GM23338 (cell line): Measurements from ENCODE around the gene PDE3A. TPM values are rescaled to one million over a fixed set of nuclear protein-coding genes. Genes with fewer than 3 reads are reported as not detected.

Source experiments
- ATAC-seq: fragments of 200-7000 bp; cut with Tn5 transposase; 3 replicates; pipeline ENCODE4 v1.9.1; 2020
- DNase-seq: peaks from one replicate; pipeline ENCODE4 v3.0.0-alpha.2; 2015; ENCODE audit warnings: low spot score
- H2AFZ ChIP-seq: fragments of 200-600 bp; sonication (generic); 2 replicates; pipeline ENCODE4 v1.8.0; 2016; ENCODE audit warnings: antibody characterized with exemption, mild to moderate bottlenecking, moderate library complexity
- H3F3A ChIP-seq: fragments of 200-600 bp; sonication (generic); replicated peaks from 2 replicates; pipeline ENCODE4 v1.8.0; 2017; ENCODE audit warnings: antibody characterized with exemption, mixed run types, low read depth
- H3K27ac ChIP-seq: fragments of 200-600 bp; sonication (generic); 2 replicates; pipeline ENCODE4 v1.6.1; 2016; ENCODE audit warnings: low read depth
- H3K27me3 ChIP-seq: fragments of 200-600 bp; sonication (generic); 2 replicates; pipeline ENCODE4 v1.8.0; 2016; ENCODE audit warnings: mild to moderate bottlenecking, mixed run types, moderate library complexity; ENCODE audit not compliant: insufficient read depth
- H3K36me3 ChIP-seq: fragments of 200-600 bp; sonication (generic); 2 replicates; pipeline ENCODE4 v1.8.0; 2016; ENCODE audit warnings: mild to moderate bottlenecking; ENCODE audit not compliant: insufficient read depth
- H3K4me1 ChIP-seq: fragments of 200-600 bp; sonication (generic); 2 replicates; pipeline ENCODE4 v1.8.0; 2016; ENCODE audit warnings: mild to moderate bottlenecking, moderate library complexity; ENCODE audit not compliant: insufficient read depth
- H3K4me2 ChIP-seq: fragments of 200-600 bp; sonication (generic); 2 replicates; pipeline ENCODE4 v1.7.1; 2017; ENCODE audit warnings: mixed run types
- H3K4me3 ChIP-seq: fragments of 200-600 bp; sonication (generic); 2 replicates; pipeline ENCODE4 v1.6.1; 2016; ENCODE audit warnings: mixed run types
- H3K79me2 ChIP-seq: fragments of 200-600 bp; sonication (generic); replicated peaks from 2 replicates; pipeline ENCODE4 v1.8.0; 2017; ENCODE audit warnings: mild to moderate bottlenecking; ENCODE audit not compliant: insufficient read depth
- H3K9me2 ChIP-seq: fragments of 200-600 bp; sonication (generic); 2 replicates; pipeline ENCODE4 v1.8.0; 2017; ENCODE audit not compliant: insufficient read depth
- H4K20me1 ChIP-seq: fragments of 200-600 bp; sonication (generic); replicated peaks from 2 replicates; pipeline ENCODE4 v1.8.0; 2017; ENCODE audit warnings: mild to moderate bottlenecking; ENCODE audit not compliant: insufficient read depth
- H3K27ac Mint-ChIP-seq: 2 replicates; pipeline ENCODE4 v1.8.0; 2020; ENCODE audit warnings: inconsistent platforms, mild to moderate bottlenecking, moderate library complexity, mixed read lengths
- H3K27me3 Mint-ChIP-seq: 3 replicates; pipeline ENCODE4 v1.8.0; 2022; ENCODE audit warnings: low read depth, mild to moderate bottlenecking, moderate library complexity, mixed read lengths, inconsistent platforms; ENCODE audit not compliant: insufficient read depth, poor library complexity
- H3K36me3 Mint-ChIP-seq: 3 replicates; pipeline ENCODE4 v1.8.0; 2021; ENCODE audit warnings: low read depth, mild to moderate bottlenecking, inconsistent platforms, moderate library complexity, mixed read lengths
- H3K4me1 Mint-ChIP-seq: 3 replicates; pipeline ENCODE4 v1.8.0; 2020; ENCODE audit warnings: mild to moderate bottlenecking, inconsistent platforms, mixed read lengths
- H3K4me3 Mint-ChIP-seq: 3 replicates; pipeline ENCODE4 v1.8.0; 2021; ENCODE audit warnings: moderate library complexity, mild to moderate bottlenecking, inconsistent platforms, mixed read lengths
- H3K9me3 Mint-ChIP-seq: 3 replicates; pipeline ENCODE4 v1.8.0; 2020; ENCODE audit warnings: moderate library complexity, mild to moderate bottlenecking, inconsistent platforms, mixed read lengths
- CREB1 ChIP-seq: fragments of 250-450 bp; sonication (Bioruptor Pico); IDR thresholded peaks from 2 replicates; pipeline ENCODE4 v1.5.0; 2020; ENCODE audit warnings: low read depth, mild to moderate bottlenecking, moderate library complexity
- ETS1 ChIP-seq: IDR thresholded peaks from 2 replicates; pipeline ENCODE4 v1.6.1; 2016; ENCODE audit warnings: antibody characterized with exemption
- EZH2 ChIP-seq: fragments of 200-600 bp; sonication (generic); IDR thresholded peaks from one replicate; pipeline ENCODE4 v1.8.0; 2017; ENCODE audit warnings: antibody characterized with exemption, mild to moderate bottlenecking, low read depth; ENCODE audit not compliant: unreplicated experiment
- JUNB ChIP-seq: IDR thresholded peaks from one replicate; pipeline ENCODE4 v1.6.1; 2016; ENCODE audit warnings: antibody characterized with exemption; ENCODE audit not compliant: unreplicated experiment
- NANOG ChIP-seq: IDR thresholded peaks from 2 replicates; pipeline ENCODE4 v1.6.1; 2016; ENCODE audit warnings: antibody characterized with exemption, borderline replicate concordance
- STAT1 ChIP-seq: IDR thresholded peaks from one replicate; pipeline ENCODE4 v1.6.1; 2016; ENCODE audit warnings: antibody characterized with exemption; ENCODE audit not compliant: unreplicated experiment
- ZNF114 ChIP-seq: fragments of 250-450 bp; sonication (Bioruptor Pico); IDR thresholded peaks from 2 replicates; pipeline ENCODE4 v1.5.0; 2020; ENCODE audit warnings: mild to moderate bottlenecking, moderate library complexity
- ZNF331 ChIP-seq: fragments of 250-450 bp; sonication (Bioruptor Pico); IDR thresholded peaks from 2 replicates; pipeline ENCODE4 v1.5.0; 2020; ENCODE audit warnings: low read depth, mild to moderate bottlenecking, moderate library complexity
- polyA plus RNA-seq: library from polyadenylated mRNA; unstranded; fragments of >200 nt; fragmentation: Nextera tagmentation; extraction: Ambion mirVana; gene quantifications from 2 replicates; pipeline ENCODE4 v1.2.1, GENCODE V29; 2016
- total RNA-seq: library from RNA; depleted of rRNA; stranded (reverse); fragments of >200 nt; shearing (Covaris generic); gene quantifications from 2 replicates; pipeline ENCODE4 v1.2.3, GENCODE V29; 2014
- TF ChIP-seq, protein P1 (sequence below), 2 experiments: fragments of 200-600 bp in 1 of 2; sonication (generic) in 1 of 2; conservative IDR thresholded peaks; 2 replicates each; pipeline versions ENCODE4 v1.5.1 to v1.6.1; 2016 to 2017; ENCODE audit warnings: antibody characterized with exemption in 2 of 2, low read depth in 2 of 2, mild to moderate bottlenecking in 2 of 2, moderate library complexity in 1 of 2
- TF ChIP-seq, protein P2 (sequence below): IDR thresholded peaks from one replicate; pipeline ENCODE4 v1.6.1; 2018; ENCODE audit warnings: antibody characterized with exemption; ENCODE audit not compliant: unreplicated experiment

PDE3A gene
- total and polyA plus RNA-seq, 2 experiments from 2014 or later = 2.7 to 9.2 TPM

GRCh38 chr12:20366776-20367409 lies 1.4 kb upstream of the PDE3A start (continued):
- TF ChIP-seq, protein P1, sequence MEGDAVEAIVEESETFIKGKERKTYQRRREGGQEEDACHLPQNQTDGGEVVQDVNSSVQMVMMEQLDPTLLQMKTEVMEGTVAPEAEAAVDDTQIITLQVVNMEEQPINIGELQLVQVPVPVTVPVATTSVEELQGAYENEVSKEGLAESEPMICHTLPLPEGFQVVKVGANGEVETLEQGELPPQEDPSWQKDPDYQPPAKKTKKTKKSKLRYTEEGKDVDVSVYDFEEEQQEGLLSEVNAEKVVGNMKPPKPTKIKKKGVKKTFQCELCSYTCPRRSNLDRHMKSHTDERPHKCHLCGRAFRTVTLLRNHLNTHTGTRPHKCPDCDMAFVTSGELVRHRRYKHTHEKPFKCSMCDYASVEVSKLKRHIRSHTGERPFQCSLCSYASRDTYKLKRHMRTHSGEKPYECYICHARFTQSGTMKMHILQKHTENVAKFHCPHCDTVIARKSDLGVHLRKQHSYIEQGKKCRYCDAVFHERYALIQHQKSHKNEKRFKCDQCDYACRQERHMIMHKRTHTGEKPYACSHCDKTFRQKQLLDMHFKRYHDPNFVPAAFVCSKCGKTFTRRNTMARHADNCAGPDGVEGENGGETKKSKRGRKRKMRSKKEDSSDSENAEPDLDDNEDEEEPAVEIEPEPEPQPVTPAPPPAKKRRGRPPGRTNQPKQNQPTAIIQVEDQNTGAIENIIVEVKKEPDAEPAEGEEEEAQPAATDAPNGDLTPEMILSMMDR (conservative IDR thresholded peaks at IDR 0.05; ENCODE audit: low read depth in 2 of 2) = no peak
- no peak for TF ChIP-seq CREB1
- TF ChIP-seq NANOG = no peak
- TF ChIP-seq ZNF331 (CRISPR knock-in tag) = no peak
- TF ChIP-seq, protein P2, sequence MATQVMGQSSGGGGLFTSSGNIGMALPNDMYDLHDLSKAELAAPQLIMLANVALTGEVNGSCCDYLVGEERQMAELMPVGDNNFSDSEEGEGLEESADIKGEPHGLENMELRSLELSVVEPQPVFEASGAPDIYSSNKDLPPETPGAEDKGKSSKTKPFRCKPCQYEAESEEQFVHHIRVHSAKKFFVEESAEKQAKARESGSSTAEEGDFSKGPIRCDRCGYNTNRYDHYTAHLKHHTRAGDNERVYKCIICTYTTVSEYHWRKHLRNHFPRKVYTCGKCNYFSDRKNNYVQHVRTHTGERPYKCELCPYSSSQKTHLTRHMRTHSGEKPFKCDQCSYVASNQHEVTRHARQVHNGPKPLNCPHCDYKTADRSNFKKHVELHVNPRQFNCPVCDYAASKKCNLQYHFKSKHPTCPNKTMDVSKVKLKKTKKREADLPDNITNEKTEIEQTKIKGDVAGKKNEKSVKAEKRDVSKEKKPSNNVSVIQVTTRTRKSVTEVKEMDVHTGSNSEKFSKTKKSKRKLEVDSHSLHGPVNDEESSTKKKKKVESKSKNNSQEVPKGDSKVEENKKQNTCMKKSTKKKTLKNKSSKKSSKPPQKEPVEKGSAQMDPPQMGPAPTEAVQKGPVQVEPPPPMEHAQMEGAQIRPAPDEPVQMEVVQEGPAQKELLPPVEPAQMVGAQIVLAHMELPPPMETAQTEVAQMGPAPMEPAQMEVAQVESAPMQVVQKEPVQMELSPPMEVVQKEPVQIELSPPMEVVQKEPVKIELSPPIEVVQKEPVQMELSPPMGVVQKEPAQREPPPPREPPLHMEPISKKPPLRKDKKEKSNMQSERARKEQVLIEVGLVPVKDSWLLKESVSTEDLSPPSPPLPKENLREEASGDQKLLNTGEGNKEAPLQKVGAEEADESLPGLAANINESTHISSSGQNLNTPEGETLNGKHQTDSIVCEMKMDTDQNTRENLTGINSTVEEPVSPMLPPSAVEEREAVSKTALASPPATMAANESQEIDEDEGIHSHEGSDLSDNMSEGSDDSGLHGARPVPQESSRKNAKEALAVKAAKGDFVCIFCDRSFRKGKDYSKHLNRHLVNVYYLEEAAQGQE = no peak
- TF ChIP-seq EZH2 = no peak
- TF ChIP-seq ETS1 = no peak
- TF ChIP-seq JUNB = no peak
- TF ChIP-seq ZNF114 = no peak

GRCh38 chr12:20367583-20368113 lies 689 bp upstream of the PDE3A start:
- Mint-ChIP-seq H3K4me1 (peaks cover 21% of the 10 kb centered on the region), H3K4me3 (peak overlapping the region; percentile 89), H3K36me3 (no peaks in the 10 kb centered on the region; the same call in 2 of the 3 replicates), H3K27ac (no peak overlapping the region), H3K27me3 (peaks cover 11% of the 10 kb centered on the region), H3K9me3 (no peaks in the 10 kb centered on the region; the same call in 2 of the 3 replicates)
- Histone ChIP-seq H3K9me2 (no peaks in the 10 kb centered on the region), H3K4me2 (peak overlapping the region; percentile 85), H3F3A (no peaks in the 10 kb centered on the region), H3K79me2 (peaks cover 11% of the 10 kb centered on the region; the same call in 1 of the 2 replicates), H3K4me1 (peaks cover 18% of the 10 kb centered on the region), H3K27ac (no peak overlapping the region), H3K4me3 (peak overlapping the region; percentile 82), H3K36me3 (no peaks in the 10 kb centered on the region), H3K27me3 (peaks cover 40% of the 10 kb centered on the region), H2AFZ (peak overlapping the region; percentile 7), H4K20me1 (no peaks in the 10 kb centered on the region)
- TF ChIP-seq, protein P1 (conservative IDR thresholded peaks at IDR 0.05; ENCODE audit: low read depth in 2 of 2) = peak in 1 of 2 experiments; percentile 15; a peak in 1 of 4 replicates
- TF ChIP-seq STAT1 = no peak
- ATAC-seq = no peak
- DNase-seq = peak; percentile 8
